Panc1 (cell line): Measurements from ENCODE around the gene GPR153. TPM values are rescaled to one million over a fixed set of nuclear protein-coding genes. Genes with fewer than 3 reads are reported as not detected.

Experiments
- ATAC-seq: fragments of 200-7000 bp; cut with Tn5 transposase; 2 replicates; pipeline ENCODE4 v1.9.1; 2020; ENCODE audit warnings: mild to moderate bottlenecking, moderate library complexity
- BruUV-seq: library from RNA; stranded (reverse); fragments of 400-500 nt; replicated peaks from 2 replicates; lab custom pipeline; 2021; lab: Mats Ljungman, UMichigan
- CTCF ChIA-PET: fragments of 300-600 bp; sonication (Branson Sonifier 250); formaldehyde crosslinking; loops from one replicate; lab custom pipeline; 2022; ENCODE audit warnings: antibody characterized with exemption; lab: Charles Lee
- POLR2A ChIA-PET: fragments of 300-600 bp; sonication (Branson Sonifier 250); formaldehyde crosslinking; loops from one replicate; lab custom pipeline; 2022; ENCODE audit warnings: antibody characterized with exemption; lab: Charles Lee
- DNase-seq: peaks from one replicate; pipeline ENCODE4 v3.0.0-alpha.2; 2010; ENCODE audit warnings: low read depth, low spot score
- H3K27ac ChIP-seq: 2 replicates; pipeline ENCODE4 v1.5.1; 2011; ENCODE audit warnings: mild to moderate bottlenecking, low read length, inconsistent platforms
- H3K27me3 ChIP-seq: fragments of 200-500 bp; sonication (Bioruptor generic); 2 replicates; pipeline ENCODE4 v1.6.0; 2014; ENCODE audit warnings: low read length, inconsistent platforms; ENCODE audit not compliant: control insufficient read depth, insufficient read depth
- H3K36me3 ChIP-seq: fragments of 200-500 bp; sonication (Bioruptor generic); 2 replicates; pipeline ENCODE4 v1.5.1; 2014; ENCODE audit warnings: inconsistent platforms, mild to moderate bottlenecking, low read length, moderate library complexity; ENCODE audit not compliant: control insufficient read depth, insufficient read depth
- H3K4me1 ChIP-seq: 2 replicates; pipeline ENCODE4 v1.5.1; 2011; ENCODE audit warnings: inconsistent platforms, mild to moderate bottlenecking, low read length, moderate library complexity; ENCODE audit not compliant: control insufficient read depth, insufficient read depth
- H3K4me3 ChIP-seq, 2 experiments: 2 replicates each; pipeline ENCODE4 v1.5.1; 2011 to 2012; ENCODE audit warnings: low read depth in 2 of 2, low read length in 2 of 2, mild to moderate bottlenecking in 2 of 2, inconsistent platforms in 1 of 2, moderate library complexity in 1 of 2
- H3K9me3 ChIP-seq: fragments of 200-500 bp; sonication (Bioruptor generic); 2 replicates; pipeline ENCODE4 v1.5.1; 2014; ENCODE audit warnings: low read depth, mild to moderate bottlenecking, inconsistent platforms, low read length, moderate library complexity; ENCODE audit not compliant: control insufficient read depth, insufficient read depth
- POLR2AphosphoS5 ChIP-seq: IDR thresholded peaks from 2 replicates; pipeline ENCODE4 v1.6.1; 2012; ENCODE audit warnings: mild to moderate bottlenecking, low read depth, low read length, moderate library complexity
- SIN3A ChIP-seq: IDR thresholded peaks from 2 replicates; pipeline ENCODE4 v1.6.1; 2012; ENCODE audit warnings: low read depth, mild to moderate bottlenecking, low read length, moderate library complexity, borderline replicate concordance; ENCODE audit not compliant: insufficient read depth
- TCF7L2 ChIP-seq: IDR thresholded peaks from 2 replicates; pipeline ENCODE4 v1.6.1; 2011; ENCODE audit warnings: mild to moderate bottlenecking, low read depth, low read length, inconsistent platforms
- in situ Hi-C: cut with HindIII; loops from 2 replicates; pipeline ENCODE4 v1.10.0; 2016; ENCODE audit warnings: low sequenced_read_pairs, low pct_unique_long_range_greater_than_20kb
- intact Hi-C: fragments of 100-400 bp; cut with micrococcal nuclease; formaldehyde crosslinking; loops from one replicate; pipeline ENCODE4 v1.10.0; 2022; ENCODE audit not compliant: unreplicated experiment
- total RNA-seq: library from RNA; stranded (reverse); gene quantifications from one replicate; pipeline ENCODE4 v1.2.1, GENCODE V29; 2021; ENCODE audit not compliant: unreplicated experiment
- TF ChIP-seq, protein P1 (sequence below): fragments of 450-650 bp; IDR thresholded peaks from 2 replicates; pipeline ENCODE4 v1.5.1; 2017; ENCODE audit warnings: mild to moderate bottlenecking
- TF ChIP-seq, protein P2 (sequence below), 2 experiments: IDR thresholded peaks; 2 replicates each; pipeline ENCODE4 v1.6.1; 2011 to 2012; ENCODE audit warnings: low read depth in 2 of 2, control low read depth in 1 of 2, low read length in 1 of 2, mild to moderate bottlenecking in 1 of 2, moderate library complexity in 1 of 2; ENCODE audit not compliant: insufficient read depth in 1 of 2

The GPR153 gene
- total RNA-seq, 1 experiment from 2014 or later = 5.5 TPM

DNA sequence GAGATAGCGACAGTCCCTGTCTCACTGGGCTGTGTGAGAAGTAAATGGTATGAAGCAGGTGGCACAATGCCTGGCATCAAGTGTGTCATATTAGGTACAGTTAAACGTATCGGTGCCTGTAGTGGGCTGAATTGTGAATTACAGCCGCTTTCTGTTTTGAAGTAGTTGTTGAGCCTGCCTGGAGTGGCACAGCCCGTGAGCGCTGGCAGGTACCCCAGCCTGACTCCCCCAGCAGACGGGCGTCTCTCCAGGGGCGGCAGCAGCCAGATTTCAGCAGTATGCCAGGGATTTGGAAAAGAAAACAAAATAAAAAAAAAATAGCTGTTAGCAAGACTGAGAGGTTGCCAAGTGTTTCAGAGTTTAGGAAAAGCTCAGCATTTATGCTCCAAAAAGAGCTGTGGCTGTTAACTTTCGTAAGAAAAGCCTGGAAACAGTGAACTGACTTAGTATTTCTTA lies 26.6 kb upstream of the GPR153 start:
- no TSS peak for BruUV-seq
- Histone ChIP-seq H3K36me3 (no peaks in the 10 kb centered on the region), H3K27me3 (no peaks in the 10 kb centered on the region), H3K27ac (no peak overlapping the region), H3K4me1 (no peaks in the 10 kb centered on the region), H3K4me3 (no peak overlapping the region), H3K9me3 (no peaks in the 10 kb centered on the region)
- ChIA-PET CTCF (no interaction called here), POLR2A (interaction anchor here (0.6 kb wide), 1 partner anchor 141 kb away, joined by 3 read pairs; no protein-coding TSS in a partner anchor)
- DNase-seq (no peak), ATAC-seq (no peak)
- in situ Hi-C loops (no loop called here), intact Hi-C loops (no loop called here)
- TF ChIP-seq, protein P1, sequence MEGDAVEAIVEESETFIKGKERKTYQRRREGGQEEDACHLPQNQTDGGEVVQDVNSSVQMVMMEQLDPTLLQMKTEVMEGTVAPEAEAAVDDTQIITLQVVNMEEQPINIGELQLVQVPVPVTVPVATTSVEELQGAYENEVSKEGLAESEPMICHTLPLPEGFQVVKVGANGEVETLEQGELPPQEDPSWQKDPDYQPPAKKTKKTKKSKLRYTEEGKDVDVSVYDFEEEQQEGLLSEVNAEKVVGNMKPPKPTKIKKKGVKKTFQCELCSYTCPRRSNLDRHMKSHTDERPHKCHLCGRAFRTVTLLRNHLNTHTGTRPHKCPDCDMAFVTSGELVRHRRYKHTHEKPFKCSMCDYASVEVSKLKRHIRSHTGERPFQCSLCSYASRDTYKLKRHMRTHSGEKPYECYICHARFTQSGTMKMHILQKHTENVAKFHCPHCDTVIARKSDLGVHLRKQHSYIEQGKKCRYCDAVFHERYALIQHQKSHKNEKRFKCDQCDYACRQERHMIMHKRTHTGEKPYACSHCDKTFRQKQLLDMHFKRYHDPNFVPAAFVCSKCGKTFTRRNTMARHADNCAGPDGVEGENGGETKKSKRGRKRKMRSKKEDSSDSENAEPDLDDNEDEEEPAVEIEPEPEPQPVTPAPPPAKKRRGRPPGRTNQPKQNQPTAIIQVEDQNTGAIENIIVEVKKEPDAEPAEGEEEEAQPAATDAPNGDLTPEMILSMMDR = no peak
- TF ChIP-seq POLR2AphosphoS5 (no peak), TCF7L2 (no peak), SIN3A (no peak)
- TF ChIP-seq, protein P2, sequence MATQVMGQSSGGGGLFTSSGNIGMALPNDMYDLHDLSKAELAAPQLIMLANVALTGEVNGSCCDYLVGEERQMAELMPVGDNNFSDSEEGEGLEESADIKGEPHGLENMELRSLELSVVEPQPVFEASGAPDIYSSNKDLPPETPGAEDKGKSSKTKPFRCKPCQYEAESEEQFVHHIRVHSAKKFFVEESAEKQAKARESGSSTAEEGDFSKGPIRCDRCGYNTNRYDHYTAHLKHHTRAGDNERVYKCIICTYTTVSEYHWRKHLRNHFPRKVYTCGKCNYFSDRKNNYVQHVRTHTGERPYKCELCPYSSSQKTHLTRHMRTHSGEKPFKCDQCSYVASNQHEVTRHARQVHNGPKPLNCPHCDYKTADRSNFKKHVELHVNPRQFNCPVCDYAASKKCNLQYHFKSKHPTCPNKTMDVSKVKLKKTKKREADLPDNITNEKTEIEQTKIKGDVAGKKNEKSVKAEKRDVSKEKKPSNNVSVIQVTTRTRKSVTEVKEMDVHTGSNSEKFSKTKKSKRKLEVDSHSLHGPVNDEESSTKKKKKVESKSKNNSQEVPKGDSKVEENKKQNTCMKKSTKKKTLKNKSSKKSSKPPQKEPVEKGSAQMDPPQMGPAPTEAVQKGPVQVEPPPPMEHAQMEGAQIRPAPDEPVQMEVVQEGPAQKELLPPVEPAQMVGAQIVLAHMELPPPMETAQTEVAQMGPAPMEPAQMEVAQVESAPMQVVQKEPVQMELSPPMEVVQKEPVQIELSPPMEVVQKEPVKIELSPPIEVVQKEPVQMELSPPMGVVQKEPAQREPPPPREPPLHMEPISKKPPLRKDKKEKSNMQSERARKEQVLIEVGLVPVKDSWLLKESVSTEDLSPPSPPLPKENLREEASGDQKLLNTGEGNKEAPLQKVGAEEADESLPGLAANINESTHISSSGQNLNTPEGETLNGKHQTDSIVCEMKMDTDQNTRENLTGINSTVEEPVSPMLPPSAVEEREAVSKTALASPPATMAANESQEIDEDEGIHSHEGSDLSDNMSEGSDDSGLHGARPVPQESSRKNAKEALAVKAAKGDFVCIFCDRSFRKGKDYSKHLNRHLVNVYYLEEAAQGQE (IDR thresholded peaks at IDR 0.05; ENCODE audit: insufficient read depth in 1 of 2, low read depth in 2 of 2, low read length in 1 of 2) = no peak

GRCh38 chr1:6287029-6287428 lies 26.1 kb upstream of the GPR153 start:
- H3K27ac ChIP-seq = no peak overlapping the region
- ATAC-seq (no peak), DNase-seq (no peak)
- H3K4me1 ChIP-seq = no peaks in the 10 kb centered on the region
- ChIA-PET POLR2A (no interaction called here), CTCF (no interaction called here)
- no peak overlapping the region for H3K4me3 ChIP-seq
- no peak for TF ChIP-seq SIN3A
- TF ChIP-seq TCF7L2 = no peak
- TF ChIP-seq, protein P2 (IDR thresholded peaks at IDR 0.05; ENCODE audit: insufficient read depth in 1 of 2, low read depth in 2 of 2, low read length in 1 of 2) = no peak
- TF ChIP-seq POLR2AphosphoS5 = no peak
- TF ChIP-seq, protein P1 = no peak
- no TSS peak for BruUV-seq
- H3K36me3 ChIP-seq = no peaks in the 10 kb centered on the region
- no peaks in the 10 kb centered on the region for H3K9me3 ChIP-seq
- intact Hi-C loops (no loop called here), in situ Hi-C loops (no loop called here)
- H3K27me3 ChIP-seq = no peaks in the 10 kb centered on the region
